ENCODE data around the gene SYNJ2. TPM values are rescaled to one million over a fixed set of nuclear protein-coding genes. Genes with fewer than 3 reads are reported as not detected.
A peak's percentile ranks its signal among the peaks of the same experiment; 100 is the strongest.

The SYNJ2 gene
- total and polyA plus RNA-seq, 2 of the 4 experiments (the other 2 are of a cell fraction), result 40.8 to 45.2 TPM

GRCh38 chr6:157943964-157944283, 37.7 kb upstream of the SYNJ2 start:
- H3K79me1 ChIP-seq (ENCODE audit: low read depth in 1 of 2, low read length in 2 of 2), result peaks cover 0 to 5% of the 10 kb centered on the region in 2 experiments; a peak in 3 of 4 replicates
- DNase-seq (no peak), ATAC-seq (ENCODE audit: low read depth) (no peak)
- TSS peak; percentile 78 for BruUV-seq (replicated peaks)
- peaks cover 57% of the 10 kb centered on the region for H3K36me3 ChIP-seq (ENCODE audit: control insufficient read depth, insufficient read depth, low read length)
- ChIA-PET POLR2A (ENCODE audit: unreplicated experiment) (no interaction called here), CTCF (no interaction called here)
- no peaks in the 10 kb centered on the region for H3K27me3 ChIP-seq (ENCODE audit: control insufficient read depth, insufficient read depth, low read length)
- TF ChIP-seq MAFK (IDR thresholded peaks at IDR 0.05; ENCODE audit: low read depth, low read length), result no peak
- TF ChIP-seq, protein P1, sequence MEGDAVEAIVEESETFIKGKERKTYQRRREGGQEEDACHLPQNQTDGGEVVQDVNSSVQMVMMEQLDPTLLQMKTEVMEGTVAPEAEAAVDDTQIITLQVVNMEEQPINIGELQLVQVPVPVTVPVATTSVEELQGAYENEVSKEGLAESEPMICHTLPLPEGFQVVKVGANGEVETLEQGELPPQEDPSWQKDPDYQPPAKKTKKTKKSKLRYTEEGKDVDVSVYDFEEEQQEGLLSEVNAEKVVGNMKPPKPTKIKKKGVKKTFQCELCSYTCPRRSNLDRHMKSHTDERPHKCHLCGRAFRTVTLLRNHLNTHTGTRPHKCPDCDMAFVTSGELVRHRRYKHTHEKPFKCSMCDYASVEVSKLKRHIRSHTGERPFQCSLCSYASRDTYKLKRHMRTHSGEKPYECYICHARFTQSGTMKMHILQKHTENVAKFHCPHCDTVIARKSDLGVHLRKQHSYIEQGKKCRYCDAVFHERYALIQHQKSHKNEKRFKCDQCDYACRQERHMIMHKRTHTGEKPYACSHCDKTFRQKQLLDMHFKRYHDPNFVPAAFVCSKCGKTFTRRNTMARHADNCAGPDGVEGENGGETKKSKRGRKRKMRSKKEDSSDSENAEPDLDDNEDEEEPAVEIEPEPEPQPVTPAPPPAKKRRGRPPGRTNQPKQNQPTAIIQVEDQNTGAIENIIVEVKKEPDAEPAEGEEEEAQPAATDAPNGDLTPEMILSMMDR (conservative IDR thresholded peaks at IDR 0.05; ENCODE audit: low read depth, low read length), result no peak
- no peak for TF ChIP-seq BHLHE40 (IDR thresholded peaks at IDR 0.05; ENCODE audit: low read depth, low read length)
- TF ChIP-seq NFE2L2 (IDR thresholded peaks at IDR 0.05; ENCODE audit: low read depth, low read length), result no peak
- no peak for TF ChIP-seq USF2 (IDR thresholded peaks at IDR 0.05; ENCODE audit: low read depth, low read length)
- H3K4me2 ChIP-seq (ENCODE audit: low read depth, low read length), result no peak overlapping the region
- H3K27ac ChIP-seq (ENCODE audit: insufficient read depth, low read length), result no peak overlapping the region
- no peak overlapping the region for H3K56ac ChIP-seq (ENCODE audit: extremely low read depth, insufficient read depth, low read length)
- no peak overlapping the region for H3K23ac ChIP-seq (ENCODE audit: low read depth, low read length)
- H4K91ac ChIP-seq (ENCODE audit: insufficient read depth, low read depth, low read length), result no peak overlapping the region
- dilution Hi-C loops (cut with HindIII; ENCODE audit: low sequenced_read_pairs, unreplicated experiment) (no loop called here), intact Hi-C loops (cut with micrococcal nuclease) (no loop called here), in situ Hi-C loops (cut with MboI; ENCODE audit: low sequenced_read_pairs) (no loop called here)
- no peak overlapping the region for H2BK15ac ChIP-seq (ENCODE audit: low read depth, low read length)
- H3K9me3 ChIP-seq (ENCODE audit: control insufficient read depth, insufficient read depth, low read length), result no peaks in the 10 kb centered on the region; the same call in 1 of the 2 replicates
- H4K5ac ChIP-seq (ENCODE audit: low read depth, low read length), result no peak overlapping the region
- H3K18ac ChIP-seq (ENCODE audit: low read depth, low read length), result no peak overlapping the region
- no peak overlapping the region for H3K9ac ChIP-seq (ENCODE audit: low read depth, low read length)
- no peak overlapping the region for H2AK5ac ChIP-seq (ENCODE audit: low read depth, low read length)
- no peak overlapping the region for H3K4ac ChIP-seq (ENCODE audit: low read depth, low read length)
- no peaks in the 10 kb centered on the region; the same call in 1 of the 2 replicates for H3K4me1 ChIP-seq (ENCODE audit: control insufficient read depth, insufficient read depth, low read length)
- H3K9me1 ChIP-seq (ENCODE audit: insufficient read depth, low read length), result peaks cover 5% of the 10 kb centered on the region
- 92% methylated on average over 6 of the region's 15 CpGs; no CpG with 5 or more reads in 1 of the 2 experiments for WGBS, 2 experiments (ENCODE audit: extremely low coverage in 2 of 2, insufficient read length in 1 of 2)
- no peak overlapping the region for H3K14ac ChIP-seq (replicated peaks; ENCODE audit: low read depth, low read length)
- H2BK5ac ChIP-seq (ENCODE audit: low read depth, low read length, poor library complexity, severe bottlenecking), result no peak overlapping the region
- H2AK9ac ChIP-seq (replicated peaks; ENCODE audit: low read depth, low read length, poor library complexity), result no peak overlapping the region
- H2BK20ac ChIP-seq (ENCODE audit: low read depth, low read length), result no peak overlapping the region
- H2BK120ac ChIP-seq (ENCODE audit: low read depth, low read length), result no peak overlapping the region
- H3K4me3 ChIP-seq (ENCODE audit: insufficient read depth, low read depth, low read length), result no peak overlapping the region
- H4K8ac ChIP-seq (ENCODE audit: low read depth in 2 of 2, low read length in 2 of 2), result no peak overlapping the region
- no peak overlapping the region for H2AFZ ChIP-seq (replicated peaks; ENCODE audit: low read length, poor library complexity)
- H4K20me1 ChIP-seq (ENCODE audit: insufficient read depth, low read length), result no peaks in the 10 kb centered on the region
